Testis (tissue), 3 donors: ENCODE measurements around the gene TNIP3. TPM values are rescaled to one million over a fixed set of nuclear protein-coding genes. Genes with fewer than 3 reads are reported as not detected.

Experiments used
- DNase-seq: peaks from one replicate; pipeline ENCODE4 v3.0.0-alpha.2; 2019
- H3K27ac ChIP-seq, 2 donors: fragments of 200-600 bp; sonication (generic); one replicate each; pipeline ENCODE4 v1.5.1; 2019
- H3K27me3 ChIP-seq: fragments of 200-600 bp; sonication (generic); one replicate; pipeline ENCODE4 v1.5.1; 2019
- H3K36me3 ChIP-seq: fragments of 200-600 bp; sonication (generic); one replicate; pipeline ENCODE4 v1.5.1; 2017; ENCODE audit warnings: low read depth; ENCODE audit errors: missing control alignments
- H3K4me1 ChIP-seq: fragments of 200-600 bp; sonication (generic); one replicate; pipeline ENCODE4 v1.5.1; 2019
- H3K4me3 ChIP-seq, 2 donors: fragments of 200-600 bp; sonication (generic); one replicate each; pipeline ENCODE4 v1.5.1; 2017 to 2019
- H3K9me3 ChIP-seq: fragments of 200-600 bp; sonication (generic); one replicate; pipeline ENCODE4 v1.5.1; 2017
- CTCF ChIP-seq, 3 experiments: fragments of 450-650 bp in 2 of 3; fragments of 200-600 bp in 1 of 3; sonication (generic) in 1 of 3; IDR thresholded peaks; one replicate each; pipeline ENCODE4 v1.5.1; 2016 to 2019; ENCODE audit warnings: antibody characterized with exemption in 3 of 3, mild to moderate bottlenecking in 2 of 3, moderate library complexity in 1 of 3
- POLR2A ChIP-seq: fragments of 450-650 bp; IDR thresholded peaks from one replicate; pipeline ENCODE4 v1.6.1; 2017; ENCODE audit warnings: antibody characterized with exemption, mild to moderate bottlenecking, moderate library complexity
- WGBS, 2 donors: methylation state at CpG; one replicate each; pipeline ENCODE4 v1.1.5; 2018; 5-methylcytosine and 5-hydroxymethylcytosine counted together
- intact Hi-C: fragments of 100-400 bp; cut with DNase I; formaldehyde crosslinking; loops from one replicate; pipeline ENCODE4 v1.15.1; 2023; ENCODE audit warnings: low total_unique reads
- polyA plus RNA-seq: library from polyadenylated mRNA; stranded (reverse); fragments of 350-450 nt; fragmentation: Illumina TruSeq; extraction: RNeasy Lipid Tissue Mini Kit (QIAGEN cat#74804); gene quantifications from one replicate; pipeline ENCODE4 v1.2.3, GENCODE V29; 2014; ENCODE audit warnings: low read depth, low replicate concordance; ENCODE audit not compliant: insufficient read depth
- small RNA-seq, 2 donors: library from RNA; depleted of rRNA; stranded (forward); fragments of <200 nt; gene quantifications; one replicate each; pipeline ENCODE3, GENCODE V24; 2016
- total RNA-seq, 2 donors: library from RNA; depleted of rRNA; stranded (reverse); fragments of >200 nt; gene quantifications; one replicate each; pipeline ENCODE4 v1.2.3, GENCODE V29; 2016

The TNIP3 gene
- total and polyA plus RNA-seq, 3 donors from 2014 or later, result 0.43 to 1.1 (median 0.80) TPM

GRCh38 chr4:121094297-121094966 lies 69.7 kb downstream of the TNIP3 start:
- DNase-seq, result no peak
- intact Hi-C loops, result loop anchor here (10.0 kb wide), 1 partner anchor 940 kb away; no protein-coding TSS in a partner anchor
- 89 to 90% methylated on average over 3 of the region's 3 CpGs for WGBS, 2 donors
- H3K4me1 ChIP-seq, result no peaks in the 10 kb centered on the region
- H3K36me3 ChIP-seq, result no peaks in the 10 kb centered on the region
- H3K27me3 ChIP-seq, result no peaks in the 10 kb centered on the region
- H3K9me3 ChIP-seq, result no peaks in the 10 kb centered on the region
- TF ChIP-seq POLR2A, result no peak
- no peak for TF ChIP-seq CTCF (IDR thresholded peaks at IDR 0.05)
- no peak overlapping the region for H3K27ac ChIP-seq
- H3K4me3 ChIP-seq, result no peak overlapping the region

- Histone ChIP-seq H3K27ac (no peak overlapping the region), H3K4me1 (no peaks in the 10 kb centered on the region), H3K9me3 (no peaks in the 10 kb centered on the region), H3K27me3 (no peaks in the 10 kb centered on the region), H3K4me3 (no peak overlapping the region), H3K36me3 (no peaks in the 10 kb centered on the region)
- TF ChIP-seq CTCF (IDR thresholded peaks at IDR 0.05) (no peak), POLR2A (no peak)
- intact Hi-C loops, result loop anchor here (10.0 kb wide), 1 partner anchor 938 kb away; no protein-coding TSS in a partner anchor
- no peak for DNase-seq
Observed at GRCh38 chr4:121093261-121093660, 70.9 kb downstream of the TNIP3 start.

- no peaks in the 10 kb centered on the region for H3K36me3 ChIP-seq
- DNase-seq, result no peak
- TF ChIP-seq CTCF (IDR thresholded peaks at IDR 0.05) (no peak), POLR2A (no peak)
- H3K27me3 ChIP-seq, result no peaks in the 10 kb centered on the region
- H3K4me3 ChIP-seq, result no peak overlapping the region
- no peaks in the 10 kb centered on the region for H3K9me3 ChIP-seq
- intact Hi-C loops, result loop anchor here (10.0 kb wide), 1 partner anchor 937 kb away; no protein-coding TSS in a partner anchor
- H3K4me1 ChIP-seq, result no peaks in the 10 kb centered on the region
- H3K27ac ChIP-seq, result no peak overlapping the region
Observed at GRCh38 chr4:121091941-121092340, 72.2 kb downstream of the TNIP3 start.

GRCh38 chr4:121088867-121089266 lies 75.3 kb downstream of the TNIP3 start:
- Histone ChIP-seq H3K27me3 (no peaks in the 10 kb centered on the region), H3K27ac (no peak overlapping the region), H3K9me3 (no peaks in the 10 kb centered on the region), H3K36me3 (no peaks in the 10 kb centered on the region), H3K4me3 (no peak overlapping the region), H3K4me1 (no peaks in the 10 kb centered on the region)
- intact Hi-C loops, result no loop called here
- no peak for DNase-seq
- WGBS, 2 donors, result 85 to 91% methylated on average over 4 of the region's 4 CpGs
- TF ChIP-seq CTCF (IDR thresholded peaks at IDR 0.05) (no peak), POLR2A (no peak)

Small RNAs within 50 kb of the gene (small RNA-seq; reads per million reads assigned to genes)
- 0 reads per million in 2 donors for gene RNU6-948P

Other genes with a start within 250 kb of the TNIP3 start
- 10 to 100 TPM; 19.1 to 21.9 TPM for gene PRDM5, start 241.6 kb downstream of the TNIP3 start, total RNA-seq
- 8.2 TPM for gene PRDM5, start 241.6 kb downstream of the TNIP3 start, polyA plus RNA-seq
- 1 to 10 TPM; 3.3 to 7.6 TPM for gene NDNF, start 91.8 kb downstream of the TNIP3 start, total RNA-seq
- 20.7 TPM for gene NDNF, start 91.8 kb downstream of the TNIP3 start, polyA plus RNA-seq
- gene QRFPR, start 216.7 kb upstream of the TNIP3 start, total RNA-seq, result 1 to 10 TPM in 1 of 2 donors, under 1 TPM in 1; 0.93 to 2.4 TPM
- 0.54 TPM for gene QRFPR, start 216.7 kb upstream of the TNIP3 start, polyA plus RNA-seq